Activated B cell treated with CpG ODN at 0.5 μM for 24 hours (primary cell): ENCODE results near the gene EIPR1. TPM values are rescaled to one million over a fixed set of nuclear protein-coding genes. Genes with fewer than 3 reads are reported as not detected.

Experiments used
- ATAC-seq: fragments of 200-7000 bp; cut with Tn5 transposase; one replicate; pipeline ENCODE4 v1.10.0; 2021; ENCODE audit warnings: low read depth, mild to moderate bottlenecking, moderate library complexity
- CTCF ChIA-PET: fragments of 350-600 bp; sonication (Branson Sonifier 250); formaldehyde crosslinking; loops from one replicate; lab custom pipeline; 2021; ENCODE audit warnings: antibody characterized with exemption; lab: Charles Lee
- POLR2A ChIA-PET: fragments of 350-600 bp; sonication (Branson Sonifier 250); formaldehyde crosslinking; loops from one replicate; lab custom pipeline; 2021; ENCODE audit warnings: antibody characterized with exemption; lab: Charles Lee
- DNase-seq: peaks from one replicate; pipeline ENCODE4 v3.0.0; 2022
- H3K27ac Mint-ChIP-seq: one replicate; pipeline ENCODE4 v1.8.0; 2020; ENCODE audit warnings: mixed read lengths
- H3K27me3 Mint-ChIP-seq: one replicate; pipeline ENCODE4 v1.8.0; 2021; ENCODE audit warnings: mixed read lengths
- H3K36me3 Mint-ChIP-seq: one replicate; pipeline ENCODE4 v1.8.0; 2021; ENCODE audit warnings: low read depth, mixed read lengths
- H3K4me1 Mint-ChIP-seq: one replicate; pipeline ENCODE4 v1.8.0; 2021; ENCODE audit warnings: mixed read lengths
- H3K4me3 Mint-ChIP-seq: one replicate; pipeline ENCODE4 v1.8.0; 2020; ENCODE audit warnings: mild to moderate bottlenecking, mixed read lengths
- H3K9me3 Mint-ChIP-seq: one replicate; pipeline ENCODE4 v1.8.0; 2020; ENCODE audit warnings: mixed read lengths
- intact Hi-C: fragments of 100-400 bp; cut with micrococcal nuclease; formaldehyde crosslinking; loops from one replicate; pipeline ENCODE4 v1.15.1; 2024
- total RNA-seq: library from RNA; stranded (reverse); gene quantifications from 2 replicates; pipeline ENCODE4 v1.2.3, GENCODE V29; 2022
- TF ChIP-seq, protein P1 (sequence below): fragments of 200-600 bp; IDR thresholded peaks from one replicate; pipeline ENCODE4 v1.8.0; 2022; ENCODE audit warnings: antibody characterized with exemption, mild to moderate bottlenecking

The EIPR1 gene
- total RNA-seq, 1 donor from 2014 or later, result 36.3 TPM

- POLR2A ChIA-PET, result no interaction called here
- CTCF ChIA-PET, result interaction anchor here (0.9 kb wide), 1 partner anchor 42 kb away, joined by 3 read pairs; no protein-coding TSS in a partner anchor
- intact Hi-C loops, result no loop called here
These were observed 42.6 kb upstream of the EIPR1 start for GRCh38 chr2:3420076-3420768.

DNA sequence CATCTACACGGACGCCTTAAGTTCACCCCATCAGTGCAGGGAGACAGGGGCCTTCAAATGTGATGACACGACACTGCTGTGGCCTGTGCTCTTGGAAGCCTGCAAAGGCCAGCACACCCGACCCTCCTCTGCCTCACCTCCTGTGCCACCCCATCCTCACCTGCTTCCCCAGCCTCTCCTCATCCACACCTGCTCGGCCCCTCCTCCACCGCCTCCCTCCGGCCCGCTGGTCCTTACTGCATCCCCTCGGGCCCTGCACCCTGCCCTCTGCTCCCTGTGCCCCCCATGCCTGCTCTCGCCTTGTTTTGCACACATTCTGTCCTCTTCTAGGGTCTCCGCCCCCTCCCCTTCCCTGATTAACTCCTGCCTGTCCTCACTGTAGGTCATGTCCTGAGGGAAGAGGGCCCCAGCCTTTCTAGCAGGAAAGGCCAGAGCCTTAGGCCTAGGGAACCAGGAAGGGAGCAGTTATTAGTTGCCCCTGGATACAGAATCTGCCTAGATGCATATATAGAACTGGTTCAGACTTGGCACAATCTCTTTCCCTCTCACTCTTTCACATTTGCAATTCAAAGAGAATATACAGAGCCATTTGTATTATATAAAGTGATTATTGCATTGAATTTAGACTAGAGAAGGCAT lies 41.3 kb upstream of the EIPR1 start:
- H3K9me3 Mint-ChIP-seq, result no peaks in the 10 kb centered on the region
- H3K27ac Mint-ChIP-seq, result no peak overlapping the region
- TF ChIP-seq, protein P1, sequence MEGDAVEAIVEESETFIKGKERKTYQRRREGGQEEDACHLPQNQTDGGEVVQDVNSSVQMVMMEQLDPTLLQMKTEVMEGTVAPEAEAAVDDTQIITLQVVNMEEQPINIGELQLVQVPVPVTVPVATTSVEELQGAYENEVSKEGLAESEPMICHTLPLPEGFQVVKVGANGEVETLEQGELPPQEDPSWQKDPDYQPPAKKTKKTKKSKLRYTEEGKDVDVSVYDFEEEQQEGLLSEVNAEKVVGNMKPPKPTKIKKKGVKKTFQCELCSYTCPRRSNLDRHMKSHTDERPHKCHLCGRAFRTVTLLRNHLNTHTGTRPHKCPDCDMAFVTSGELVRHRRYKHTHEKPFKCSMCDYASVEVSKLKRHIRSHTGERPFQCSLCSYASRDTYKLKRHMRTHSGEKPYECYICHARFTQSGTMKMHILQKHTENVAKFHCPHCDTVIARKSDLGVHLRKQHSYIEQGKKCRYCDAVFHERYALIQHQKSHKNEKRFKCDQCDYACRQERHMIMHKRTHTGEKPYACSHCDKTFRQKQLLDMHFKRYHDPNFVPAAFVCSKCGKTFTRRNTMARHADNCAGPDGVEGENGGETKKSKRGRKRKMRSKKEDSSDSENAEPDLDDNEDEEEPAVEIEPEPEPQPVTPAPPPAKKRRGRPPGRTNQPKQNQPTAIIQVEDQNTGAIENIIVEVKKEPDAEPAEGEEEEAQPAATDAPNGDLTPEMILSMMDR, result no peak
- H3K4me1 Mint-ChIP-seq, result peaks cover 16% of the 10 kb centered on the region
- intact Hi-C loops, result no loop called here
- ChIA-PET POLR2A (no interaction called here), CTCF (interaction anchor here (0.8 kb wide), 1 partner anchor 233 kb away, joined by 3 read pairs; no protein-coding TSS in a partner anchor)
- no peak overlapping the region for H3K4me3 Mint-ChIP-seq
- no peak for ATAC-seq
- peaks cover 80% of the 10 kb centered on the region for H3K36me3 Mint-ChIP-seq
- H3K27me3 Mint-ChIP-seq, result no peaks in the 10 kb centered on the region
- DNase-seq, result no peak

More at GRCh38 chr2:3420076-3420768, 42.6 kb upstream of the EIPR1 start:
- Mint-ChIP-seq H3K36me3 (peaks cover 80% of the 10 kb centered on the region), H3K27me3 (no peaks in the 10 kb centered on the region), H3K4me3 (no peak overlapping the region), H3K27ac (no peak overlapping the region), H3K9me3 (no peaks in the 10 kb centered on the region), H3K4me1 (peaks cover 16% of the 10 kb centered on the region)
- ATAC-seq, result no peak
- DNase-seq, result no peak
- TF ChIP-seq, protein P1, result no peak

DNA sequence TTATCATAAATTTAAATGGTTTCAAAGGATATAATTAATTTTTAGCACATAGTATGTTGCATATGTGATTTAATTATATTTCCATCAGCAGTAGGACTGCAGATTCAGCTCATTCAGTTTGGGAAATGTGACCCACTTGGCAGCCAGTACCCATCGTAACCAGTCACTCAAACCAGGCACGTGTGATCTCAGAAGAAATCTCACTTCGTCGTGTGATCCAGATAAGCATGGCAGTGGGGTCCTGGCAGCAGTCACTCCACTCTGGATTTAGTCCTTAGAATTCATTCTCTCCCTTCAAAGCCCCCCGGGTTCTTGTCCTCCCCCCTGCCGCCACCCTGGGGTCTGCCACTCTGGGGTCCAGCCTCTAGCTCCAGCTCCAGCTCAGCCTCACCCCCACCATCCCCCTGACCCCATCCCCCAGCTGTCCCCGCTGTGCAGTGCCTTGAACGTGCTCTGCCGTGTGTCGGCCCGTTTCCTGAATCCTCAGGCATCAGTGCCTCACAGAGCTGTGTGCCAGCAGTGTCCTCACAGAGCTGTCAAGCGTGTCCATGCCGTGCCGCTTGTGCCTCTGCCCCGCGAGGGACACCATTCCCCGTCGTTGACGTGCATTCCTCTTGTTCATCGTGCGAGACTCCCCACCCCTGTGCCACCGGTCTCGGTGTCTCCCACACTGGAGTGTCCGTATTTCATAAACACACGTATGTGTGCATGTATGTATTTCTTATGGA lies 36.7 kb upstream of the EIPR1 start:
- Mint-ChIP-seq H3K36me3 (peaks cover 55% of the 10 kb centered on the region), H3K27ac (no peak overlapping the region), H3K4me1 (peaks cover 5% of the 10 kb centered on the region), H3K4me3 (no peak overlapping the region), H3K27me3 (no peaks in the 10 kb centered on the region), H3K9me3 (no peaks in the 10 kb centered on the region)
- ChIA-PET POLR2A (no interaction called here), CTCF (interaction anchor here (1.3 kb wide), 1 partner anchor 11 kb away, joined by 6 read pairs; no protein-coding TSS in a partner anchor)
- ATAC-seq (no peak), DNase-seq (no peak)
- TF ChIP-seq, protein P1, result no peak
- intact Hi-C loops, result no loop called here

DNA sequence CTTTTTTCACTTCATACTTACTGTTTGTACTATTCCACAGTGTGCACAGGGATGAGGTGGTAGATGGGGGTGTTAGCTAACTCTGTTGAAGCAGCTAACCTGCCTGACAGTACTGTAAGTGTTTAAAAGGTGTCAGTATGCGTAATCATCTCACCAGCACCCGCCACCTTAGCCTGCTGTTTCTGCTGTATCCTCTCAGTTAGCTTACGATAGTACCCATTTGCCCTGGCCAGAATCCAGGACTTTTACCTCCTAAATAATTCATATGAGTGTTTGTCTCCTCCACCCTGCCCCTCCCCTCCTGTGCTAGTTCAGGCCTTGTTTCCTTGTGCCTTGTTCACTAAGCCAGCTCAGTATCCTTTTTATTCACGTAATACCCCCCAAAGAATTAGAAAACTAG lies 36.1 kb upstream of the EIPR1 start:
- ChIA-PET CTCF (interaction anchor here (1.3 kb wide), 1 partner anchor 11 kb away, joined by 6 read pairs; no protein-coding TSS in a partner anchor), POLR2A (no interaction called here)
- no peak overlapping the region for H3K27ac Mint-ChIP-seq
- intact Hi-C loops, result no loop called here
- DNase-seq, result no peak
- H3K4me3 Mint-ChIP-seq, result no peak overlapping the region
- H3K36me3 Mint-ChIP-seq, result peaks cover 55% of the 10 kb centered on the region
- TF ChIP-seq, protein P1, result no peak
- H3K4me1 Mint-ChIP-seq, result peaks cover 5% of the 10 kb centered on the region
- no peaks in the 10 kb centered on the region for H3K9me3 Mint-ChIP-seq
- no peaks in the 10 kb centered on the region for H3K27me3 Mint-ChIP-seq
- no peak for ATAC-seq

DNA sequence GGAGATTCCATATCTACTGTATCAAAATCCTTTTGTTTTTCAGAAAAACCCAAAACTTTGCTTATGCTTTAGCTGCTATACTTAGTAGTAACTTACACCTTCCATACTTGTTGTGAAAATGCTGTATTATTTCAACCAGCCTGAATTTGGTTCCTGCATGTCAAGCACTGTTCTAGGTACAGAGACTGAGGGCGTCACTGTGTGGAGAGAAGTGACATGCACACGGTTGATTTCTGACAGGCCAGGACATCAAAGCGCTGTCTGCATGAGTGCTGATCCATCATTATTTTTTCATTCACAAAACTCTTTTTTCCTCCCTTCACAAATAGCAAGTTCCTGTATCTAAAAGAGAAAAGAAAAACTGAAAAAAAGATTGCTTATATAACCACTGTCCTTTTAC lies 33.5 kb upstream of the EIPR1 start:
- Mint-ChIP-seq H3K27ac (no peak overlapping the region), H3K4me3 (no peak overlapping the region), H3K9me3 (no peaks in the 10 kb centered on the region), H3K36me3 (peaks cover 50% of the 10 kb centered on the region), H3K4me1 (peaks cover 5% of the 10 kb centered on the region), H3K27me3 (no peaks in the 10 kb centered on the region)
- TF ChIP-seq, protein P1, result no peak
- ChIA-PET CTCF (no interaction called here), POLR2A (no interaction called here)
- ATAC-seq (no peak), DNase-seq (no peak)
- intact Hi-C loops, result no loop called here
